IMR-90 (cell line): Measurements from ENCODE around the gene LCK. TPM values are rescaled to one million over a fixed set of nuclear protein-coding genes. Genes with fewer than 3 reads are reported as not detected.

Experiments
- CTCF ChIP-seq: conservative IDR thresholded peaks from 2 replicates; pipeline ENCODE4 v1.5.1; 2012; ENCODE audit warnings: mild to moderate bottlenecking, low read depth, low read length, improper control_type of control experiment
- FOS ChIP-seq: fragments of 150-350 bp; IDR thresholded peaks from 2 replicates; pipeline ENCODE4 v1.6.1; 2016; ENCODE audit warnings: low read depth, low read length
- MXI1 ChIP-seq: IDR thresholded peaks from 2 replicates; pipeline ENCODE4 v1.6.1; 2012; ENCODE audit warnings: low read depth, mild to moderate bottlenecking, low read length, moderate library complexity, borderline replicate concordance
- POLR2A ChIP-seq: IDR thresholded peaks from 2 replicates; pipeline ENCODE4 v1.6.1; 2012; ENCODE audit warnings: mild to moderate bottlenecking, low read depth, low read length
- RAD21 ChIP-seq: IDR thresholded peaks from 2 replicates; pipeline ENCODE4 v1.6.1; 2012; ENCODE audit warnings: low read length, improper control_type of control experiment
- polyA plus RNA-seq, 3 experiments: library from polyadenylated mRNA; depleted of rRNA; stranded (reverse); fragments of >200 nt; gene quantifications; 2 replicates each; pipeline ENCODE4 v1.2.3, GENCODE V29; 2012; ENCODE audit warnings: low replicate concordance in 1 of 3
- total RNA-seq: library from RNA; depleted of rRNA; stranded (reverse); fragments of >200 nt; gene quantifications from 2 replicates; pipeline ENCODE4 v1.2.3, GENCODE V29; 2012

The LCK gene
- total and polyA plus RNA-seq, 2 of the 4 experiments (the other 2 are of a cell fraction) = not detected

DNA sequence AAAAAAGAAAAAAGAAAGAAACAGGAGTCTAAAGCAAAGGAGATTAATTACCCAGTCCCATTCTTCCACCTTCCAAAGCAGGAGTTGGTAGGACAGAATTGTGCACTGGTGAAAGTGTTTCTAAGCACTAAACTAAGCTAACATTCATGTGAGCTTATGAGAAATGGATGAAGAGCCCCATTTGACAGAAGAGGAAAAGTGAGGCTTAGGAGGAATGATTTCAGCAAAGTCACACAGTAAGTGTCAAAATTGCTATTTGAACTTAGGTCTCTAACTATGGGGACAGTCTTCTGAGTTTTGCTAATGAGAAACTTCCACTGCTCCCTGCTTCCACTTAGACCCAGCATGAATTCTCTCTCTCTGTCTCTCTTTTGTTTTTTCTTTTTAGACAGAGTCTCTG, 18.7 kb downstream of the LCK start (continued):
- TF ChIP-seq CTCF = no peak
- TF ChIP-seq POLR2A = no peak
- TF ChIP-seq MXI1 = no peak
- no peak for TF ChIP-seq RAD21
- TF ChIP-seq FOS = no peak
